Spleen (tissue), 3 donors: Measurements from ENCODE around the gene NBPF3.

ENCODE experiments used
- POLR2A ChIP-seq, 3 donors: fragments of 450-650 bp; IDR thresholded peaks; one replicate each; pipeline ENCODE4 v1.5.1; 2017; ENCODE audit warnings: antibody characterized with exemption in 3 of 3, mild to moderate bottlenecking in 1 of 3
- POLR2AphosphoS5 ChIP-seq, 3 donors: sonication (generic); formaldehyde crosslinking; IDR thresholded peaks; one replicate each; pipeline ENCODE4 v1.5.1; 2017; ENCODE audit warnings: antibody characterized with exemption in 3 of 3

- TF ChIP-seq POLR2A (IDR thresholded peaks at IDR 0.05) (no peak), POLR2AphosphoS5 (IDR thresholded peaks at IDR 0.05) (peak in 1 of 3 donors; percentile 28)
Observed at GRCh38 chr1:21517660-21518480, 77.9 kb downstream of the NBPF3 start.
